ENCODE measurements around the gene CPNE5. TPM values are rescaled to one million over a fixed set of nuclear protein-coding genes. Genes with fewer than 3 reads are reported as not detected.

CPNE5 gene
- total and polyA plus RNA-seq, 2 donors from 2014 or later = 3.7 to 7.1 TPM

- FAIRE-seq (no peak), DNase-seq (peak; percentile 89 to 93 (median 90))
- Histone ChIP-seq H3K4me3 (ENCODE audit: low read length in 3 of 3) (no peak overlapping the region), H3K36me3 (ENCODE audit: control insufficient read depth in 2 of 3, insufficient read depth in 3 of 3, low read length in 3 of 3) (no peaks in the 10 kb centered on the region), H3K27me3 (ENCODE audit: control insufficient read depth, insufficient read depth, low read length) (no peaks in the 10 kb centered on the region), H3K27ac (ENCODE audit: low read depth in 2 of 2, low read length in 2 of 2) (no peak overlapping the region), H3K9ac (ENCODE audit: low read length in 3 of 3) (no peak overlapping the region), H3K4me1 (ENCODE audit: control insufficient read depth in 2 of 3, insufficient read depth in 2 of 3, low read depth in 1 of 3, low read length in 3 of 3) (peaks cover 0 to 8% (median 5%) of the 10 kb centered on the region in 3 donors), H3K9me3 (ENCODE audit: control insufficient read depth in 2 of 3, insufficient read depth in 1 of 3, low read length in 3 of 3) (no peaks in the 10 kb centered on the region)
- intact Hi-C loops (cut with DNase I) = no loop called here
- TF ChIP-seq CTCF (IDR thresholded peaks at IDR 0.05; ENCODE audit: borderline replicate concordance, extremely low read depth, insufficient read depth) = peak; percentile 84
Measured at GRCh38 chr6:36765594-36766398, 73.4 kb downstream of the CPNE5 start.

- H3K9ac ChIP-seq (ENCODE audit: low read length in 3 of 3) = no peak overlapping the region
- H3K27me3 ChIP-seq (ENCODE audit: control insufficient read depth, insufficient read depth, low read length) = no peaks in the 10 kb centered on the region
- no peak overlapping the region for H3K27ac ChIP-seq (ENCODE audit: low read depth in 2 of 2, low read length in 2 of 2)
- FAIRE-seq (no peak), DNase-seq (no peak)
- intact Hi-C loops (cut with DNase I) = no loop called here
- TF ChIP-seq CTCF (IDR thresholded peaks at IDR 0.05; ENCODE audit: borderline replicate concordance, extremely low read depth, insufficient read depth) = no peak
- H3K9me3 ChIP-seq (ENCODE audit: control insufficient read depth in 2 of 3, insufficient read depth in 1 of 3, low read length in 3 of 3) = no peaks in the 10 kb centered on the region
- H3K4me1 ChIP-seq (ENCODE audit: control insufficient read depth in 2 of 3, insufficient read depth in 2 of 3, low read depth in 1 of 3, low read length in 3 of 3) = peaks cover 0 to 6% (median 3%) of the 10 kb centered on the region in 3 donors
- H3K4me3 ChIP-seq (ENCODE audit: low read length in 3 of 3) = no peak overlapping the region
- H3K36me3 ChIP-seq (ENCODE audit: control insufficient read depth in 2 of 3, insufficient read depth in 3 of 3, low read length in 3 of 3) = no peaks in the 10 kb centered on the region
Measured at GRCh38 chr6:36765190-36765589, 74.1 kb downstream of the CPNE5 start.

GRCh38 chr6:36762123-36762522, 77.1 kb downstream of the CPNE5 start:
- intact Hi-C loops (cut with DNase I) = no loop called here
- TF ChIP-seq CTCF (IDR thresholded peaks at IDR 0.05; ENCODE audit: borderline replicate concordance, extremely low read depth, insufficient read depth) = no peak
- Histone ChIP-seq H3K36me3 (ENCODE audit: control insufficient read depth in 2 of 3, insufficient read depth in 3 of 3, low read length in 3 of 3) (no peaks in the 10 kb centered on the region), H3K9me3 (ENCODE audit: control insufficient read depth in 2 of 3, insufficient read depth in 1 of 3, low read length in 3 of 3) (no peaks in the 10 kb centered on the region), H3K27me3 (ENCODE audit: control insufficient read depth, insufficient read depth, low read length) (no peaks in the 10 kb centered on the region), H3K27ac (ENCODE audit: low read depth in 2 of 2, low read length in 2 of 2) (no peak overlapping the region), H3K4me1 (ENCODE audit: control insufficient read depth in 2 of 3, insufficient read depth in 2 of 3, low read depth in 1 of 3, low read length in 3 of 3) (no peaks in the 10 kb centered on the region), H3K9ac (ENCODE audit: low read length in 3 of 3) (no peak overlapping the region), H3K4me3 (ENCODE audit: low read length in 3 of 3) (no peak overlapping the region)
- DNase-seq (no peak), FAIRE-seq (no peak)

Measured in kidney (tissue), 14 donors.